NCI-H1105 (cell line): ENCODE data around the gene TNF.

Experiments used
- DNase-seq: peaks from one replicate; lab custom pipeline; 2025; lab: John Stamatoyannopoulos, UW

TNF gene

GRCh38 chr6:31575335-31575901 lies at the start of gene TNF:
TSS of gene TNF (plus strand) at chr6:31575565. CDS start at chr6:31575742, 177 bp downstream.
- no peak for DNase-seq

DNA sequence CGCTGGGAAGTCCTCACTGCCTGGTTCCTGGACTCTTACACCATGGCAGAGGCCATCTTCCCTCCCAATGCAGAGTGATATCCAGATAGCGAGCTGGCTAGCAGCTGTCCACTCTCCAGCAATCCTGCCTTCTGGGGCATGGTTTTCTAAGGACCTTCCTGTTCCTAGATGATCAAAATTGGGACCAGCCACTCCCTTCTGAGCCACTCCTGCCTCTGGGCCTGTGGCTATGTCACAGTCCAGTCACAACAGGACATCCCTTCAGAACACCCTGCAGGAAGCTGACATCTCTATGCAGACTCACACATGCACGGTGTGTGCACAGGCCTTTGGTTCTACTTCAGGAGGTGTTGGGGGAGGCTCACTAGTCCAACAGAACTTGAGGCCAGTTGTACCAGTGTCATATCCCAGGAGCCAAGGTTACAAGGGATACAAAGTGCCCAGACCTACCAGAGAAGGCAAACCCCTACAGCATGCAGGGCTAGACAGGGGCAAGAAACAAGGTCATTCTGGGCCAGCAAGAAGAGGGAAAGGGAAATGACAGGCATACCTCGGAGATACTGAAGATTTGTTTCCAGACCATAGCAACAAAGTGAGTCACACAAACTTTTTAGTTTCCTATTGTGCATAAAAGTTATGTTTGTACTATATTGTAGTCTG lies 49.3 kb upstream of the TNF start:
- DNase-seq, result no peak

- DNase-seq, result no peak
These were observed 47.0 kb upstream of the TNF start for GRCh38 chr6:31528307-31528777.

GRCh38 chr6:31528821-31529328 lies 46.5 kb upstream of the TNF start, which contains the start of gene MCCD1:
TSS of gene MCCD1 (plus strand) at chr6:31528962. CDS start at chr6:31529015, 53 bp downstream.
- DNase-seq, result no peak

- no peak for DNase-seq
These were observed 45.8 kb upstream of the TNF start for GRCh38 chr6:31529329-31530150.

- no peak for DNase-seq
These were observed 44.7 kb upstream of the TNF start for GRCh38 chr6:31530659-31531058.

- DNase-seq, result no peak
These were observed 44.2 kb upstream of the TNF start for GRCh38 chr6:31531162-31531561.

GRCh38 chr6:31531771-31532643 lies 43.4 kb upstream of the TNF start:
- no peak for DNase-seq

GRCh38 chr6:31532644-31533454 lies 42.5 kb upstream of the TNF start:
- DNase-seq, result no peak

DNA sequence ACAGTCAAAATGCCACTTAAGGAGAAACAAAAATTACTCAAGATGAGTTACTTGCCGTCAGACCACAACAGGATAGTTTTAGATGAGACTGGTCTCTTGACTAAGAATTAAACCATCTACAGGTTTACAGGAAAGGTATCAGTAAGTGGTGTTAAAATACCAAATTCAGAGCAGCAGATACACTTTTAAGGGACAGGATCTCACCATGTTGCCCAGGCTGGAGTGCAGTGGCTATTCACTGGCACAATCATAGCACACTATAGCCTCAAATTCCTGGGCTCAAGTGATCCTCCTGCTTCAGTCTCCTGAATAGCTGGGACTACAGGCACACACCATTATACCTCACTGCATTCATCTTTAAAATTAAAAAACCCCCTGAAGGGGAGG lies 41.9 kb upstream of the TNF start:
- no peak for DNase-seq

- no peak for DNase-seq
These were observed 41.4 kb upstream of the TNF start for GRCh38 chr6:31534011-31534410.

DNA sequence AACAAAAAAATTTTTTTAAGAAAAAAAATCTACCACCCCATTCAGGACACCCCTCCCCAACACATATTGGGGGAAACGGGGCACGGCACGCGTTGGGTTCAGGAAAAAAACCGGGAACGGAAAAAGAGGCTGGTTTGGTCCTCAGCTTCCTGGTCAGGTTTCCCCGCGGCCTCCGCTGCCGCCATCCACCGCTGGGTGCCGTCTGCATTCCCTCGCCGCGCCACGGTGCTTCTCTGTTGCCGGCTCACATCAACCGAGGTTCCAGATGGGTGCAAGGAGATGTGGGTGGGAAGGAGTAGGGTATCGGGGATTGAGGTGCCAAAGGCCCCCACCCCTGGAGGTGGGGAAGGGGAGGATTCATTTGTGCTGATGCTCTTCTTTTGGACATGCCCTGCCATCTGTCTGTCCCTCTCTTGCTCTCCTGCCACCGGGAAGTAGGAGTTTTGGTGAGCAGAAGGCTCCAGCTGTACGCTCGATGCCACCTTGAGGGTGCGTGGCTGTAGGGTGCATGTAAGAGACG lies 40.8 kb upstream of the TNF start:
- DNase-seq, result no peak

DNA sequence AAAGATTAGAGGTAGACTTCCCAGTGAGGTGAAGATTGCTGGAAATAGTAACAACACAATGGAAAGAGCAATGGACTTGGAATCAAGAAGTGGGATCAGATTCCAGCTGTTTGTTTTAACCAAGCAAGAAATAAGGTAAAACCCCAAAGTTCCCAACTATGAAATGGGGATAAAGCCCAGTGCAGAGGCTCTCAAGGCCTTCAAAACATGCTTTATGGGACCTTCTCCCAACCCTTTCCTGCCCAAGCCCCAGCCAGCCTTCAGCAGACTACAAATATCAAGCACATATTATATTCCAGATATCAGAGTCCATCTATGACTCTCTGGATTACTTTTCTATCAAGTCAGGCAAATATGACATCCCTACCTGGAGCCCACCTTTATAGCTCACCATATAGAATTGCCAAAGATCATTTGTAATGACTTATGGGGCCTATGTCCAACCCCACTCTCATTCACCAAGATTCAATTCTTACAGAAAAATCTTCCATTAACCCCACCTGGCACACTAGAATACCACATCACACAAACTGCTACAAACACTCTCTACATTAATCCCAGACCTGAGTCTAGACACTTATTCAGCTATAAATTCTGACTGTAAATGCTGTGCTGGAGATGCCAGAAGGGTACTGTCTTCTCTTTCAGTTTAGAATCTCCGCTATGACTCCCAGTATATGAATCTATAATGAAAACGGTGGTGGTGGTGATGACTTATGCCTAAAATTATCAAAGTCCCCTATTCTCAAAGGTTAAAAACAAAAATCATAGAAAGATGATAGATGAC lies 39.6 kb upstream of the TNF start:
- DNase-seq, result no peak

DNA sequence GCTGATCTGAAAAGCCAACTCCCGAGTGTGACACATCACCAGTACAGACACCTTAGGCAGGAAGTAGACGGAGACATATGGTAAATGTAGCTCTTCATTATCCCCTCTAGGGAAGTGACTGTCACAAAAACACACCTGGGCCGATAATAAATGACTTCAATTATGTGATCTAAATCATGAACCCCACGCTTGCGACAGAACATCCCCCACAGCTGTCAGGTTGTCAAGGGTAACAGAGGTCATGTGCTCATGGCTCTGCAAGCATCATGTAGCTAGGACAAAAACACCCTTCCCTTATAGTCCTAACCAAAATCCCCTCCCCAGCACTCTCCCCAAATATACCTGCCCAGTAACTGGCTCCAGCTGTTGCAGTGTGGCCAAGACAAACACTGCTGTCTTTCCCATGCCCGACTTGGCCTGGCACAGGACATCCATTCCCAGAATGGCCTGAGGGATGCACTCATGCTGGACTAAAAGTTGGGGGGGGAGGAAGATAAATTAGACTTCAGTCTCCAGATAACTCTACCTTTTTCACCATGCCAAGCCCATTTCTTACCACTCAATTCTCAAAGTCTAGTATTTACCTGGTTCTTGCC lies 36.5 kb upstream of the TNF start:
- DNase-seq, result no peak

DNA sequence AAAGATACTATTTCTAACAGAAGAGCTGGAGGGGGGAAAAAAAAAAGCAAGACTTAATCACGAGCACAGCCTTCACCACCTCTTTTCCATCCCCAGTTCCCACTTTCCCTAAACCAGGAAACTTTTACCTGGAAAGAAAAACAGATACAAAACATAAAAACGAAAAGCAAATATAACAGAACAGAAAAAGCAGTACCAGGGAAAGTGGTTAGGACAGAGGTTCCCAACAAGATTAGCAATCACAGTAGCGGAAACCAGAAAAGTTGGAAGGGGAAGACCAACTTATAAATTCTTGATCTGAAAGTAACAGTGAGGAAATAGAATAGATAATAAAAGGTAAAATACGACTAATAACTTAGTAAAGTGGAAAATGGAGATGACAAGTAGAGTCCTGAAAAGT lies 34.7 kb upstream of the TNF start:
- DNase-seq, result no peak

DNA sequence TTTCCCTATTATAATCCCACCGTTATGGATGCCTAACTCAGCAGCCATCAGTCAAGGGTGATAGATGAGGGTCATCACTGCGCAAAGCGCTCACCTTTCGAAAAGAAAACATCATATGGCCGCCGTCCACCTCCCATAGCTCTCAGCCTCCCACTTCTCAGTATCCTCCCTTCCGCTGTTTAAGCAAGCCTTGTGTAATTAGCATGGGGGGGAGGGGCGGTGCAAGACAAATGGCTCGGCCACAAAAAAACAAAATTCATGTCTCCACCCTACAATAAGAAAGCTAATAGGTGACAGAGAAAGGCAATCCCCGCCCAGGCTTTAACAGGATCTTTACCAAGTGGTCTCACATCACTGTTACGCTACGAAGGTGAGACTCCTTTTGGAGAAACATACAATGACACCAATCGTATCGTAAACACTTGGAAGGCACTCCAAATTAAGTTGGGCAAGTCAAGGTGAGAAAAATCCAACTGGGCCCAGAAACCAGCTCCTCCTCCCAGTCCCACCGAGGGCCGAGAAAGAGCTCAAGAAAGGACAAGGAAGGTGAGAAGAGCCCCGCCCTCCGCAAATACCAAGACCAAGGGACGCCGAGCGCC lies 34.2 kb upstream of the TNF start:
- DNase-seq, result peak; percentile 50

DNA sequence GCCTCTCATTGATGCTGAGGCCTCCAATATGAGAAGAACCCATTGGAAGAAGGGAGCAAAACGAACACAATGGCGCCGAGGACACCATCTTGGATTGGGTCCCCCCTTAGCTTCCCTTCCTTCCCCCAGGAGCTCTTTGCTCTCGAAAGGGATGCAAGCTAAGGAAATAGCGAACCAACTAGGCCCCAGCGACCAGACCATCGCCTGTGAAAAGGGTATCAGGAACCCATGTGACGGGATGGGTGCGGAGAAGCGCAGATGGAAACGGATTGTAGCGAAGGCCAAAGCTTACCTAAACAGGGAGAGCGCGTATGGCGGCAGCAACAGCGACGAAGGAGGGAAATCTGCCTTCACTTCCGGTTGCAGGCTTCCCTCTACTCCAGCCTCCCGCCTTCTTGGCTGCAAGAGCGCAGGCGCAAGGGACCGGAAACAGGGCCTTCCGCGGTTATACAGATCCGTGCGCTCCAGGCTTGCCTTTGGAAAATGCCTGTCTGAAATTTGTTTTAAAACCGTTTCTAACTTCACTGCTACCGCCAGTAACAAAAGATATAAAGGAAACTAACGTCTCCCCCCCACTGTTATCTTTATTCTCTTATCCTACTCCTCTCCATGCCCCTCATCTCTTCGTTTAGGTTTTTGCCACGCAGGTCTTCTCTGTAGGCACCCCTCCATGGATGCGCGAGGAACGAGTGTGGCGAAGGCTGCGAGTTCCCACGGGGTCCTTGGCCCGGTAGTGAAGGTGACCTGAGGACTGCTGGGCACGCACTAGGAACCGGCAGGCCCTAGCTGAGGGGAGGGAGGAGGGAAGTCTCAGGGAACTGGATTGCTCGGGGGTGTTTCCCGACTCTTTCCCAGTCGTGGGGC lies 33.5 kb upstream of the TNF start, which contains the start of gene DDX39B:
Gene DDX39B, minus strand, starts transcription at position 346 of the 864 bp plus-strand sequence. CDS start 1,471 bp downstream, outside the sequence.
- DNase-seq, result peak; percentile 97

- no peak for DNase-seq
These were observed 31.7 kb upstream of the TNF start for GRCh38 chr6:31543639-31544038.
